Erythroblast (primary cell): ENCODE results near the gene RIOK2.

Experiments
- GATA1 ChIP-seq: IDR thresholded peaks from 2 replicates; pipeline ENCODE4 v1.6.1; 2011; ENCODE audit warnings: low read depth, mild to moderate bottlenecking, control low read depth, low read length, moderate library complexity
- POLR2A ChIP-seq: IDR thresholded peaks from 2 replicates; pipeline ENCODE4 v1.6.1; 2011; ENCODE audit warnings: mild to moderate bottlenecking, low read length

DNA sequence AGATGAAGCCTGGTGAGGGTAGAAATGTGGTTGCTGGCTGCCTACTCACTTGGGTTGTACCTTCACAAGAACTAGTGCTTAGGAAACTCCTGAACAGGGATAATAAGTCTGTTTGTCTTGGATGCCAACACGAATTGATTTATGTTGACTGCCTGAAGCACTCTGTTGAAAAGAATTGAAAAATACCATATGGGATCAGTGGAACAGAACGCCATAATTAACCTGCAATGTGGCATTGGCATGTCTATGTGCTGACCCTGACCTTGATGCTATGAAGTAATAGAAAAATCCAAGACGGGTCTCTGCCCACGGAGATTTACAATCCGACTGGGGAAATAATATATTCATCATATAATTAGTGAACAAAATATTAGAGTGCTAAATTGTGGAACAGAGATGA is 51.1 kb downstream of the RIOK2 start:
- TF ChIP-seq POLR2A (no peak), GATA1 (no peak)
